GM20431 (cell line): Measurements from ENCODE around the gene WEE1.

Source experiments
- in situ Hi-C: fragments of 300-500 bp; cut with MseI, MboI; formaldehyde crosslinking; loops from one replicate; pipeline ENCODE4 v1.15.0; 2020; ENCODE audit warnings: low sequenced_read_pairs; ENCODE audit not compliant: unreplicated experiment

WEE1 gene

GRCh38 chr11:9616042-9616675 lies 42.7 kb downstream of the WEE1 start:
- in situ Hi-C loops: loop anchor here (10.0 kb wide), 1 partner anchor 129 kb away; no protein-coding TSS in a partner anchor

- in situ Hi-C loops: loop anchor here (10.0 kb wide), 1 partner anchor 128 kb away; no protein-coding TSS in a partner anchor
Measured at GRCh38 chr11:9616858-9617257, 43.4 kb downstream of the WEE1 start.

GRCh38 chr11:9617940-9618339 lies 44.5 kb downstream of the WEE1 start:
- in situ Hi-C loops: loop anchor here (10.0 kb wide), 1 partner anchor 127 kb away; no protein-coding TSS in a partner anchor

- in situ Hi-C loops: loop anchor here (10.0 kb wide), 1 partner anchor 126 kb away; no protein-coding TSS in a partner anchor
Measured at GRCh38 chr11:9619004-9619403, 45.5 kb downstream of the WEE1 start.

DNA sequence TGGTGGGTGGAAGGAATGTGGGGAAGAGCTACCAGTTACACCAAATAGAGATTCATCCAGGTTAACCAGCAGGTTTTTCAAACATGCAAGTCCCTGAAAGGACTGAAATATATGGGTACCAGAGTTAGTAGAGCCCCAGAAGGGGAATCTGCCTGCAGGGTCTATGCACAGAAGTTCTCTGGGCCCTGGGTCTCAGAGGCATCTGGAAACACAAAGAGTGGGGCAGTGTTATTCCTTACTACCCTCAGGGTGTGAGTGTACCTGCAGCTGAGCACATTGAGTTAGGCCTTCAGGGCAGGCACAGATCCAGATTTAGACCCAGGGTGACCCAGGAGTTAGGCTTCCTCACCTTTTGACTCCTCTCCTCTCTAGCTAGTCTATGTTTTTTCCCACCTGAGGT lies 46.5 kb downstream of the WEE1 start:
- in situ Hi-C loops: loop anchor here (10.0 kb wide), 2 partner anchors 125 to 515 kb away; no protein-coding TSS in a partner anchor

GRCh38 chr11:9622353-9622752 lies 48.9 kb downstream of the WEE1 start:
- in situ Hi-C loops: loop anchor here (10.0 kb wide), 1 partner anchor 512 kb away; no protein-coding TSS in a partner anchor

GRCh38 chr11:9623053-9623452 lies 49.6 kb downstream of the WEE1 start:
- in situ Hi-C loops: loop anchor here (10.0 kb wide), 1 partner anchor 512 kb away; no protein-coding TSS in a partner anchor

DNA sequence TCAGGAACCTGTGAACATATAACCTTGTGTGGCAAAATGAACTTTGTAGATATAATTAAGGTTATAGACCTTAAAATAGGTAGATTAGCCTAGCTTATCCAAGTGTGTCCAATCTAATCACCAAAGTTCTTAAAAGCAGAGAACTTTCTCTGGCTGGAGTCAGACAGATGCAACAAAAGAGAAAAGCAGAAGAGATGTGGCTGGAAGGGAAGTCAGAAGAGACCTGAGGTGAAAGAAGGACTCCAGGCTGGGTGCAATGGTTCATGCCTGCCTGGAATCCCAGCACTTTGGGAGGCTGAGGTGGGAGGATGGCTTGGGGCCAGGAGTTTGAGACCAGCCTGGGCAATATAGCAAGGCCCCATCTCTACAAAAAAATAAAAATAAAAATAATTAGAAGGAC lies 51.0 kb downstream of the WEE1 start:
- in situ Hi-C loops: loop anchor here (10.0 kb wide), 1 partner anchor 510 kb away; no protein-coding TSS in a partner anchor

GRCh38 chr11:9625162-9625561 lies 51.7 kb downstream of the WEE1 start:
- in situ Hi-C loops: loop anchor here (10.0 kb wide), 1 partner anchor 510 kb away; no protein-coding TSS in a partner anchor

GRCh38 chr11:9625728-9626127 lies 52.3 kb downstream of the WEE1 start:
- in situ Hi-C loops: loop anchor here (10.0 kb wide), 1 partner anchor 509 kb away; no protein-coding TSS in a partner anchor

DNA sequence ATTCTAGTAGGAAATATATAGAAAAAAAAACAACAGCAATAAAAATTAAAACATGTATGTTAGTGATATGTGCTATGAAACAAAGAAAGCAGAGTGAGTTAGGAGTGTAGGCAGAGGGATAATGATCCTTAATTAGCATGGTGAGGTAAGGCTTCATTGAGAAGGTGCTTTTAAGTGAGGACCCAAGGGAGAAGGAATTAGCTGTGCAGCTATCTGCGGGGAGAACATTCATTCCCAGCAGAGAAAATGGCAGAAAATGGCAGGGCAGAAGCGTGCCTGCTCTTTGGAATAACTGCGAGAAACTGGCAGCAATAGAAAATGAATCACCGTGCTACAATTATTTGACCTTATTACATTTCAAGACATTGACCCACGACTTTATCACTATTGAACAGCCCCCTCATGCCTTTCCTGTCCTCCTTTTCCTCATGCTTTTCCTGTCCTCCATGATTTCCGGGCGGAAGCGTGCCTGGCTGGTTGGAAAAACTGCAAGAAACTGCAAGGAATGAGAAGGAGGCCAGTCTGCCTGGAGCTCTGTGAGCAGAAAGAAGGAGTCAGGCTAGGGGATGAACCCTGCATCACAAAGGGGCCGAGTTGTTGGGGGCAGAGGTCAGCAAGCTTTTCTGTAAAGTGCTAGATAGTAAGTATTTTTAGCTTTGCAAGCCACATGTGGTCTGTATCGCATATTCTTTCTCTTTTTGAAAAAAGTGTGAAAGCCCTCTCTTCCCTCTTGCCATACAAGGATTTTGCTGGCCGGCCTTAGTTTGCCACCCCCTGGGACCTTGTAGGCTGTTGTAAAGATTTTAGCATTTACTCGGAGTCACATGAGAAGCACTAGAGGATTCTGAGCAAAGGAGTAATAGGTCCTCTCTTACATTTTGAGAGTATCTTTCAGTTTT lies 53.3 kb downstream of the WEE1 start:
- in situ Hi-C loops: loop anchor here (10.0 kb wide), 1 partner anchor 508 kb away; no protein-coding TSS in a partner anchor

- in situ Hi-C loops: loop anchor here (10.0 kb wide), 1 partner anchor 506 kb away; no protein-coding TSS in a partner anchor
Measured at GRCh38 chr11:9629064-9629463, 55.6 kb downstream of the WEE1 start.

DNA sequence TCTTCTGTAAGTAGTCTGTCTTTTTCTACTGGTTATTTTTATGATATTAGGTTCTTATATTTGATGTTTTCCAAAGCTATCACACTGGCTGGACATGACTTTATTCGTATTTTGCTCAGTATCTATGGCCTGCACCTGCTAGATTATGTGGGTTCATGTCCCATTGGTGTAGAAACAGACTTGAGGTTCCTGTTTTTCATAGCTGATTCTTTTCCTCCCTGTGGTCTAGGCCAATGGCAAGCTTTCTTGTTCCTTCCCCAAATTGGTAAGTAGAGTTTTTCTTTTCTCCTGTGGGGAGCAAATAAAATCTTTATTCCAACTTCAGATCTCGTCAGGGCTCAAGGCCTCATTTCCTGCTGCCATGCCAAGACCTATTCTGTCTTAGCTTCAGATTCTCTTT lies 60.2 kb downstream of the WEE1 start:
- in situ Hi-C loops: no loop called here

- in situ Hi-C loops: no loop called here
Measured at GRCh38 chr11:9636691-9637090, 63.2 kb downstream of the WEE1 start.

DNA sequence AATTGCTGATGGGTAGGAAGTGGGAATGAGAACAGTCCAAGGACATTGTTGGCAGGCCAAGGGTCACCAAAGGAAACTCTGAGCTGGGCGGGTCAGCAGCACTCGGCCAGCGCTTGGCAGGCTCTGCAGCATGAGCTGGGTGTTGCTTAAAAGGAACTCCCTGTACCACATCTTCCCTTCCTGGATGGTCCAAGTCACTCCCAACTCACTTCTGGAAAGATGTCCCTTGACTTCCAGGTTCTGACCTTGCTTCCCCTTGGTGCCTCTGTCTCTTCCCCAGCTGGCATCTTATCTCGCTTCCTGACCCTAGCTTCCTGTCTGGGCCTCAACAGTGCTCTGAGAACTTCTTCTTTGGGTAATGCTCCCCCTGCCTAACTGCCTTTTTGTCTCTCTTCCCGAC lies 65.6 kb downstream of the WEE1 start:
- in situ Hi-C loops: no loop called here
